SK-N-SH (cell line): ENCODE measurements around the gene FOSL1. TPM values are rescaled to one million over a fixed set of nuclear protein-coding genes. Genes with fewer than 3 reads are reported as not detected.

ENCODE experiments used
- CTCF ChIA-PET: fragments of 300-600, 350-600 bp; formaldehyde crosslinking; extraction: SDS; loops from one replicate; lab custom pipeline; 2021; lab: Yijun Ruan, JAX
- POLR2A ChIA-PET: fragments of 350-600 bp; sonication (Branson Sonifier 250); formaldehyde crosslinking; extraction: SDS; loops from one replicate; lab custom pipeline; 2020; ENCODE audit warnings: antibody characterized with exemption, inconsistent platforms; lab: Yijun Ruan, JAX
- DNase-seq: peaks from one replicate; pipeline ENCODE4 v3.0.0; 2012
- H2AFZ ChIP-seq: fragments of 200-600 bp; sonication (generic); 2 replicates; pipeline ENCODE4 v1.8.1; 2016; ENCODE audit warnings: antibody characterized with exemption, mild to moderate bottlenecking, low read depth
- H3F3A ChIP-seq: fragments of 200-600 bp; sonication (generic); replicated peaks from 2 replicates; pipeline ENCODE3; 2016; ENCODE audit warnings: antibody characterized with exemption, mild to moderate bottlenecking; ENCODE audit not compliant: insufficient read depth
- H3K27ac ChIP-seq, 2 experiments: fragments of 200-500 bp in 1 of 2; fragments of 200-600 bp in 1 of 2; sonication (Bioruptor generic) in 1 of 2; sonication (generic), shearing (Covaris generic) in 1 of 2; 2 replicates each; pipeline versions ENCODE4 v1.5.1 to v1.6.1; 2014 to 2016; ENCODE audit warnings: low read depth in 2 of 2, inconsistent platforms in 1 of 2, low read length in 1 of 2, mild to moderate bottlenecking in 1 of 2, mixed read lengths in 1 of 2
- H3K27me3 ChIP-seq: fragments of 200-600 bp; sonication (generic), shearing (Covaris generic); 2 replicates; pipeline ENCODE4 v1.6.1; 2016; ENCODE audit warnings: mixed run types; ENCODE audit not compliant: insufficient read depth
- H3K36me3 ChIP-seq, 2 experiments: fragments of 200-500 bp in 1 of 2; fragments of 200-600 bp in 1 of 2; sonication (Bioruptor generic) in 1 of 2; sonication (generic) in 1 of 2; replicated peaks in 1 of 2; 2 replicates each; pipeline versions ENCODE3 to v1.5.1; 2014 to 2016; ENCODE audit warnings: low read length in 1 of 2, mild to moderate bottlenecking in 1 of 2; ENCODE audit not compliant: insufficient read depth in 2 of 2, control insufficient read depth in 1 of 2
- H3K4me1 ChIP-seq, 2 experiments: fragments of 200-500 bp in 1 of 2; fragments of 200-600 bp in 1 of 2; sonication (Bioruptor generic) in 1 of 2; sonication (generic), shearing (Covaris generic) in 1 of 2; 2 replicates each; pipeline versions ENCODE4 v1.5.1 to v1.6.1; 2014 to 2016; ENCODE audit warnings: low read depth in 1 of 2, low read length in 1 of 2, mixed run types in 1 of 2; ENCODE audit not compliant: insufficient read depth in 2 of 2, control insufficient read depth in 1 of 2
- H3K4me2 ChIP-seq: fragments of 200-600 bp; sonication (generic), shearing (Covaris generic); 2 replicates; pipeline ENCODE4 v1.6.1; 2017; ENCODE audit warnings: mixed run types
- H3K4me3 ChIP-seq, 2 experiments: fragments of 200-500 bp in 1 of 2; fragments of 200-600 bp in 1 of 2; sonication (Bioruptor generic) in 1 of 2; sonication (generic), shearing (Covaris generic) in 1 of 2; 2 replicates each; pipeline versions ENCODE4 v1.5.1 to v1.8.1; 2014 to 2016; ENCODE audit warnings: low read depth in 2 of 2, inconsistent platforms in 1 of 2, low read length in 1 of 2, mild to moderate bottlenecking in 1 of 2, mixed read lengths in 1 of 2, moderate library complexity in 1 of 2
- H3K79me2 ChIP-seq: fragments of 200-600 bp; sonication (generic); 2 replicates; pipeline ENCODE4 v1.8.1; 2017; ENCODE audit warnings: mild to moderate bottlenecking; ENCODE audit not compliant: insufficient read depth
- H3K9ac ChIP-seq: fragments of 200-600 bp; sonication (generic); 2 replicates; pipeline ENCODE4 v1.6.1; 2017; ENCODE audit warnings: mixed run types
- H3K9me2 ChIP-seq: fragments of 200-600 bp; sonication (generic); 2 replicates; pipeline ENCODE4 v1.6.1; 2017; ENCODE audit warnings: mixed run types
- H3K9me3 ChIP-seq: fragments of 200-600 bp; sonication (generic); 2 replicates; pipeline ENCODE4 v1.6.1; 2017; ENCODE audit warnings: mixed run types, mild to moderate bottlenecking, moderate library complexity
- H4K20me1 ChIP-seq: fragments of 200-600 bp; sonication (generic); 2 replicates; pipeline ENCODE4 v1.6.1; 2017; ENCODE audit warnings: mild to moderate bottlenecking, mixed run types; ENCODE audit not compliant: insufficient read depth
- CHD2 ChIP-seq: fragments of 150-350 bp; IDR thresholded peaks from 2 replicates; pipeline ENCODE4 v1.6.1; 2018; ENCODE audit warnings: low read length; ENCODE audit not compliant: partially characterized antibody
- ELF1 ChIP-seq: IDR thresholded peaks from 2 replicates; pipeline ENCODE4 v1.4.0; 2012
- EP300 ChIP-seq, 2 experiments: IDR thresholded peaks; 2 replicates each; pipeline versions ENCODE4 v1.4.0 to v1.6.1; 2012; ENCODE audit warnings: borderline replicate concordance in 1 of 2, low read depth in 1 of 2, low read length in 1 of 2
- EZH2phosphoT487 ChIP-seq: fragments of 200-600 bp; sonication (generic); IDR thresholded peaks from 2 replicates; pipeline ENCODE4 v1.6.1; 2017; ENCODE audit warnings: low read depth, mixed run types, mild to moderate bottlenecking, antibody characterized with exemption, moderate library complexity, borderline replicate concordance
- FOSL2 ChIP-seq: IDR thresholded peaks from 2 replicates; pipeline ENCODE4 v1.4.0; 2012; ENCODE audit warnings: low read depth, mild to moderate bottlenecking, moderate library complexity, borderline replicate concordance
- FOXJ3 ChIP-seq: sonication (generic); formaldehyde crosslinking; IDR thresholded peaks from 2 replicates; pipeline ENCODE4 v1.5.1; 2020; ENCODE audit warnings: mild to moderate bottlenecking, missing genetic modification reagents
- FOXM1 ChIP-seq: IDR thresholded peaks from 2 replicates; pipeline ENCODE4 v1.4.0; 2012; ENCODE audit warnings: low read depth, mild to moderate bottlenecking
- GABPA ChIP-seq: IDR thresholded peaks from 2 replicates; pipeline ENCODE4 v1.4.0; 2012; ENCODE audit warnings: low read depth, mild to moderate bottlenecking
- GATA2 ChIP-seq: sonication (generic); formaldehyde crosslinking; IDR thresholded peaks from 2 replicates; pipeline ENCODE4 v1.5.0; 2020; ENCODE audit warnings: mild to moderate bottlenecking, missing genetic modification reagents
- JUND ChIP-seq: IDR thresholded peaks from 2 replicates; pipeline ENCODE4 v1.4.0; 2012
- MEF2A ChIP-seq: IDR thresholded peaks from 2 replicates; pipeline ENCODE4 v1.4.0; 2012; ENCODE audit warnings: low read depth, borderline replicate concordance
- NFIC ChIP-seq: IDR thresholded peaks from 2 replicates; pipeline ENCODE4 v1.4.0; 2012; ENCODE audit warnings: borderline replicate concordance
- NRF1 ChIP-seq: IDR thresholded peaks from 2 replicates; pipeline ENCODE4 v1.6.1; 2012; ENCODE audit warnings: low read depth, mild to moderate bottlenecking, low read length
- PBX3 ChIP-seq: IDR thresholded peaks from 2 replicates; pipeline ENCODE4; 2012
- RAD21 ChIP-seq: IDR thresholded peaks from 2 replicates; pipeline ENCODE4 v1.6.1; 2012; ENCODE audit warnings: mild to moderate bottlenecking, low read length
- SMC3 ChIP-seq: IDR thresholded peaks from 2 replicates; pipeline ENCODE4 v1.6.1; 2012; ENCODE audit warnings: low read depth, low read length, improper control_type of control experiment
- TAF1 ChIP-seq: IDR thresholded peaks from 2 replicates; pipeline ENCODE4 v1.6.1; 2012; ENCODE audit warnings: low read depth, mild to moderate bottlenecking, low read length, moderate library complexity, borderline replicate concordance
- TCF12 ChIP-seq: IDR thresholded peaks from 2 replicates; pipeline ENCODE4 v1.4.0; 2012
- TEAD4 ChIP-seq: IDR thresholded peaks from 2 replicates; pipeline ENCODE4 v1.4.0; 2012; ENCODE audit warnings: mild to moderate bottlenecking, borderline replicate concordance; ENCODE audit not compliant: insufficient read depth
- USF1 ChIP-seq: IDR thresholded peaks from 2 replicates; pipeline ENCODE4 v1.4.0; 2012; ENCODE audit warnings: low read depth, borderline replicate concordance
- WGBS: methylation state at CpG from one replicate; pipeline ENCODE4 v1.1.6; 2017; ENCODE audit warnings: low lambda C conversion rate; 5-methylcytosine and 5-hydroxymethylcytosine counted together
- polyA plus RNA-seq, 3 experiments: library from polyadenylated mRNA; depleted of rRNA; stranded (reverse); fragments of >200 nt; gene quantifications; 2 replicates each; pipeline ENCODE4 v1.2.3, GENCODE V29; 2012

The FOSL1 gene
- polyA plus RNA-seq, 1 of the 3 experiments (the other 2 are of a cell fraction), result 30.1 TPM

- TF ChIP-seq MEF2A, result no peak
- no peak for TF ChIP-seq RAD21
- no peak for TF ChIP-seq FOSL2
- TF ChIP-seq FOXM1, result no peak
- TF ChIP-seq TAF1, result no peak
- no peak for TF ChIP-seq NRF1
Measured at GRCh38 chr11:65861533-65862183, 38.5 kb downstream of the FOSL1 start (continued).

- no peaks in the 10 kb centered on the region for H3K27me3 ChIP-seq
- H3K27ac ChIP-seq, result peak overlapping the region; percentile 93
- H3F3A ChIP-seq, result peaks cover 43% of the 10 kb centered on the region
- H3K9me2 ChIP-seq, result no peaks in the 10 kb centered on the region
- H3K4me1 ChIP-seq, result peaks cover 10 to 21% of the 10 kb centered on the region in 2 experiments
- H2AFZ ChIP-seq, result no peak overlapping the region
- CTCF ChIA-PET, result interaction anchor here (0.7 to 18.4 kb wide), 9 partner anchors 10 to 223 kb away, joined by 3 to 374 read pairs (median 4); partner anchors contain the start of genes CCDC85B, CTSW, EFEMP2 and FIBP
- peak overlapping the region; percentile 97 to 99 for H3K4me3 ChIP-seq
- DNase-seq, result no peak
- H3K79me2 ChIP-seq, result peaks cover 59% of the 10 kb centered on the region
- H3K9ac ChIP-seq, result peak overlapping the region; percentile 86
- no peaks in the 10 kb centered on the region for H3K9me3 ChIP-seq
- WGBS, result 2% methylated on average over 14 of the region's 14 CpGs
- TF ChIP-seq EP300 (IDR thresholded peaks at IDR 0.05; ENCODE audit: borderline replicate concordance in 1 of 2, low read depth in 1 of 2, low read length in 1 of 2), result no peak
- no peak for TF ChIP-seq TCF12
- TF ChIP-seq TEAD4, result no peak
- TF ChIP-seq EZH2phosphoT487, result no peak
- no peak for TF ChIP-seq GATA2 (CRISPR knock-in tag)
- TF ChIP-seq SMC3, result no peak
- no peak for TF ChIP-seq NFIC
- no peak for TF ChIP-seq JUND
- TF ChIP-seq FOSL2, result no peak
- no peak for TF ChIP-seq PBX3
- TF ChIP-seq FOXM1, result no peak
- no peak for TF ChIP-seq CHD2
- TF ChIP-seq GABPA, result no peak
- no peak for TF ChIP-seq NRF1
- no peak for TF ChIP-seq FOXJ3 (CRISPR knock-in tag)
- TF ChIP-seq ELF1, result no peak
- no peak for TF ChIP-seq USF1
- peaks cover 23 to 51% of the 10 kb centered on the region in 2 experiments for H3K36me3 ChIP-seq
- peaks cover 14% of the 10 kb centered on the region for H4K20me1 ChIP-seq
- peak overlapping the region; percentile 99 for H3K4me2 ChIP-seq
- POLR2A ChIA-PET, result interaction anchor here (1.5 to 5.0 kb wide), 4 partner anchors 9 to 28 kb away, joined by 4 to 59 read pairs (median 30); partner anchors contain the start of genes CCDC85B and FIBP
Measured at GRCh38 chr11:65861165-65861505, 39.1 kb downstream of the FOSL1 start.
